GM13976 (cell line): ENCODE data around the gene UQCRC2.

ENCODE experiments used
- DNase-seq: peaks from one replicate; pipeline ENCODE4 v3.0.0; 2012; ENCODE audit warnings: low spot score
- CTCF ChIP-seq: IDR thresholded peaks from 2 replicates; pipeline ENCODE4 v1.5.1; 2012; ENCODE audit warnings: borderline replicate concordance, mild to moderate bottlenecking; ENCODE audit not compliant: insufficient read depth; ENCODE audit errors: extremely low read depth, missing control alignments, control extremely low read depth
- in situ Hi-C: fragments of 300-500 bp; cut with MboI; formaldehyde crosslinking; loops from one replicate; pipeline ENCODE4 v1.12.0; 2022; ENCODE audit warnings: low sequenced_read_pairs, mixed read lengths, inconsistent platforms; ENCODE audit not compliant: unreplicated experiment

Gene UQCRC2

GRCh38 chr16:21973945-21974344 is 20.8 kb downstream of the UQCRC2 start:
- TF ChIP-seq CTCF: no peak
- in situ Hi-C loops: no loop called here
- DNase-seq: no peak

GRCh38 chr16:21980032-21980431 is 26.9 kb downstream of the UQCRC2 start:
- no peak for DNase-seq
- in situ Hi-C loops: no loop called here

GRCh38 chr16:21982108-21982507 is 28.9 kb downstream of the UQCRC2 start:
- DNase-seq: no peak
- in situ Hi-C loops: no loop called here
- TF ChIP-seq CTCF: no peak

More at GRCh38 chr16:21980032-21980431, 26.9 kb downstream of the UQCRC2 start:
- TF ChIP-seq CTCF: no peak

- TF ChIP-seq CTCF: no peak
- in situ Hi-C loops: no loop called here
- DNase-seq: no peak
These were observed 30.9 kb downstream of the UQCRC2 start for GRCh38 chr16:21984062-21984461.

GRCh38 chr16:21985524-21985923 is 32.4 kb downstream of the UQCRC2 start:
- TF ChIP-seq CTCF: no peak
- in situ Hi-C loops: no loop called here
- DNase-seq: no peak

- no peak for TF ChIP-seq CTCF
- in situ Hi-C loops: no loop called here
- no peak for DNase-seq
These were observed 33.6 kb downstream of the UQCRC2 start for GRCh38 chr16:21986692-21987246.

- DNase-seq: no peak
- in situ Hi-C loops: no loop called here
- TF ChIP-seq CTCF: no peak
These were observed 34.3 kb downstream of the UQCRC2 start for GRCh38 chr16:21987498-21987897.
